Activated T-cell treated with anti-CD3 and anti-CD28 coated beads, Interleukin-2, amount 50 U/mL, for 72 hours (primary cell): ENCODE measurements around the gene KIAA0513. TPM values are rescaled to one million over a fixed set of nuclear protein-coding genes. Genes with fewer than 3 reads are reported as not detected.

ENCODE experiments used
- ATAC-seq, 2 donors: fragments of 150-1000 bp; cut with Tn5 transposase; replicated peaks in 1 of 2; 2 replicates each; pipeline ENCODE4 v1.10.0; 2021; ENCODE audit warnings: moderate library complexity in 2 of 2, mild to moderate bottlenecking in 1 of 2
- DNase-seq, 2 donors: peaks; one replicate each; pipeline ENCODE4 v3.0.0; 2021 to 2022; ENCODE audit warnings: mixed read lengths in 1 of 2
- H3K27ac Mint-ChIP-seq: one replicate; pipeline ENCODE4 v1.8.0; 2022; ENCODE audit warnings: mild to moderate bottlenecking, moderate library complexity, mixed read lengths
- H3K27me3 Mint-ChIP-seq: one replicate; pipeline ENCODE4 v1.8.0; 2022; ENCODE audit warnings: low read depth, mixed read lengths
- H3K36me3 Mint-ChIP-seq, 2 donors: one replicate each; pipeline ENCODE4 v1.8.0; 2022; ENCODE audit warnings: mixed read lengths in 2 of 2, mild to moderate bottlenecking in 1 of 2; ENCODE audit not compliant: insufficient read depth in 2 of 2
- H3K4me1 Mint-ChIP-seq: one replicate; pipeline ENCODE4 v1.8.0; 2022; ENCODE audit warnings: low read depth, mixed read lengths
- H3K4me3 Mint-ChIP-seq, 2 donors: one replicate each; pipeline ENCODE4 v1.8.0; 2022; ENCODE audit warnings: mild to moderate bottlenecking in 2 of 2, mixed read lengths in 2 of 2, moderate library complexity in 2 of 2
- H3K9me3 Mint-ChIP-seq, 2 donors: one replicate each; pipeline ENCODE4 v1.8.0; 2022; ENCODE audit warnings: mixed read lengths in 2 of 2
- total RNA-seq, 2 donors: library from RNA; stranded (reverse); gene quantifications; one replicate each; pipeline ENCODE4 v1.2.3, GENCODE V29; 2022

The KIAA0513 gene
- total RNA-seq, 2 donors from 2014 or later, result 10.6 to 14.5 TPM

DNA sequence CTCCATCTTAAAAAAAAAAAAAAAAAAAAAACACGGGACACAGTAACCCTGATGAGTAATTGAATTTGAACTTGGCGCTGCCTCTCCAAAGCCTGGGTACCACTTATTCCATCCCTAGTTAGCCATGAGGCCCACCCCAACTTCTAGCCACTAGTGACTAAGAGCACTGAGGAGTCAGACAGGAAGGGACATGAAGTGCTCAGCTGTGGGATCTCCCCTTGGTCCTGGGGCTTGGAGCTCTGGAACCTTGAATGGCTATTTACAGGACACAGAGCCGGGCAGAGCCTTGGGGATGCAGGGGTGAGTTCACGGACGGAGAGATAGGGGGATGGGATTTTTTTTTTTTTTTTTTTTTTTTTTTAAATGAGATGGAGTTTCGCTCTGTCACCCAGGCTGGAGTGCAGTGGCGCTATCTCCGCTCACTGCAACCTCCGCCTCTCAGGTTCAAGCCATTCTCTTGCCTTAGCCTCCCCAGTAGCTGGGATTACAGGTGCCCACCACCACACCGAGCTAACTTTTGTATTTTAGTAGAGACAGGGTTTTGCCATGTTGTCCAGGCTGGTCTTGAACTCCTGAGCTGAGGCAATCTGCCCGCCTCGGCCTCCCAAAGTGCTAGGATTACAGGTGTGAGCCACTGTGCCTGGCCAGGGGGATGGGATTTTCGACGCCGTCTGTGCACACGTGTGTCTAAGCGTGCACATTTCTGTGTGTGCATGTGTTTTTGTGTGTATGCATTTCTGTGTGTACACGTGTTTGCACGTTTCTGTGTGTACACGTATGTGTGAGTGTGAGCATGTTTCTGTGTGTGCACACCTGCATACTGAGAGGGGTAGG is 105.1 kb downstream of the KIAA0513 start:
- Mint-ChIP-seq H3K4me1 (peaks cover 5% of the 10 kb centered on the region), H3K27me3 (peaks cover 17% of the 10 kb centered on the region), H3K4me3 (no peak overlapping the region), H3K36me3 (peaks cover 0 to under 1% of the 10 kb centered on the region in 2 donors), H3K27ac (no peak overlapping the region), H3K9me3 (no peaks in the 10 kb centered on the region)
- ATAC-seq (no peak), DNase-seq (no peak)

DNA sequence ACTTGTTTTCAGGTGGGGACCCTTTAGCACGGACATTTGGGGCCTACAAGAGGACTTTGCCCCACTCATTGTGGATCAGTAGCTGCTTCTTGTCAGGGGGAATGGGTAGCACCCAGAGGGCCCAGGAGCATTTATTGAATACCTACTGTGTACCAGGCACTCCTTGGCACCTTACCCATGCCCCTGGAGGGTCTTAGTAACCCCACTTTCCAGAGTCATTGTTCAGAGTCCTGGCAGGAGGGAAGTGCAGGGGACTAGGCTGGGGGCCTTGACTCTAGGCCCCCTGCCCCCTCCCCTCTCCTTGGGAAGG is 105.7 kb downstream of the KIAA0513 start:
- H3K4me1 Mint-ChIP-seq, result peaks cover 8% of the 10 kb centered on the region
- DNase-seq, result no peak
- H3K36me3 Mint-ChIP-seq, result peaks cover 0 to 1% of the 10 kb centered on the region in 2 donors
- no peak overlapping the region for H3K4me3 Mint-ChIP-seq
- H3K27me3 Mint-ChIP-seq, result peaks cover 22% of the 10 kb centered on the region
- ATAC-seq, result no peak
- H3K9me3 Mint-ChIP-seq, result no peaks in the 10 kb centered on the region
- H3K27ac Mint-ChIP-seq, result no peak overlapping the region

DNA sequence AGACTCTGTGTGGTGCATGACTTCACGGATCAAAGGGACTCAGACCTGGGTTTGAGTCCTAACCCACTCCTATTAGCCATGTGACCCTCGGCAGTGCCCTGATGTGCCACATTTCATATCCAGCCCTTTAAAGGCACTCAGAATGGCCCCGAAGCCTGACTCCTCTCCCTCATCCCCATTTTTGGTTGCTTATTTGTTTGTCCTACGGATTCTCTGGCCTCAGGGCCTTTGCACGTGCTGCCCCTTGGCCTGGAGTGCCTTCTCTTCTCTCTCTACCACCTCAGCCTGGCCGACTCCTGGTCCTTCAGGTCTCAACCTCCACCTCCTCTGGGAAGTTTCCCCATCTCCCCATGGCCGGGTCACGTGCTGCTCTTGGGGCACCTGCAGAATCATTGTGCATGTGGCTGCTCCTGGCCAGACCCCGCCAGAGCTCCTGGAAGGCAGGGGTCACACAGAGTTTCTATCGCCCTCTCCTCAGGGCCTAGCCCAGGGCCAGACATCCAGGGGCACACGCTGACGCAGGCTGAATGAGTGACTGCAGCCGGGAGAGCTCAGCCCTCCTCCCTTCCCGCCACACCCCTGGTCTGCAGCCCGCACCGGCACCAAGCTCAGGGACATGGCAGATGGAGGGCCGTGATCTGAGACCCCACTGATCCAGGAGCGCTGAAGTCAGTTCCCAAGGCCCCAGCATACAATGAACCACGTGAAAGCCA is 106.6 kb downstream of the KIAA0513 start:
- H3K9me3 Mint-ChIP-seq, result no peaks in the 10 kb centered on the region
- H3K36me3 Mint-ChIP-seq, result peaks cover 0 to 1% of the 10 kb centered on the region in 2 donors
- no peak overlapping the region for H3K27ac Mint-ChIP-seq
- ATAC-seq (no peak), DNase-seq (no peak)
- H3K27me3 Mint-ChIP-seq, result peaks cover 32% of the 10 kb centered on the region
- H3K4me3 Mint-ChIP-seq, result no peak overlapping the region
- H3K4me1 Mint-ChIP-seq, result peaks cover 8% of the 10 kb centered on the region

DNA sequence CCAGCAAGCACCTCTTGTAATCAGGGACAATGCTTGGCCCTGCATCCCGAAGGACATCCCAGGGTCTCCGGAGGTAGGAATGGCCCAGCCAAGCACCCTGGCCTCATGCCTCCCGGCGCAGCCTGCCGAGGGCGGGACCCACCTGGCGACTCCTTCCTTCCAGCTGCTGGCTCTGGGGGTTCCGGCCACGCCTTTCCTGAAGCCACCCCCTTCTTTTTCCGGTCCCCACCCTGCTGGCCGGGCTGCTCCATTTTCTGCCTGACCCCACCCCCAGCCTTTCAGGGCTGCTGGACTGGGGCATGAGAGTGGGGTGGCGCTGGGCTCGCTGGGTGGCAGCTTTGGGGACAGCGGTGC is 107.2 kb downstream of the KIAA0513 start:
- DNase-seq, result no peak
- H3K4me1 Mint-ChIP-seq, result peaks cover 8% of the 10 kb centered on the region
- no peaks in the 10 kb centered on the region for H3K9me3 Mint-ChIP-seq
- peaks cover 38% of the 10 kb centered on the region for H3K27me3 Mint-ChIP-seq
- ATAC-seq, result no peak
- H3K27ac Mint-ChIP-seq, result no peak overlapping the region
- H3K4me3 Mint-ChIP-seq, result no peak overlapping the region
- peaks cover 0 to 1% of the 10 kb centered on the region in 2 donors for H3K36me3 Mint-ChIP-seq

DNA sequence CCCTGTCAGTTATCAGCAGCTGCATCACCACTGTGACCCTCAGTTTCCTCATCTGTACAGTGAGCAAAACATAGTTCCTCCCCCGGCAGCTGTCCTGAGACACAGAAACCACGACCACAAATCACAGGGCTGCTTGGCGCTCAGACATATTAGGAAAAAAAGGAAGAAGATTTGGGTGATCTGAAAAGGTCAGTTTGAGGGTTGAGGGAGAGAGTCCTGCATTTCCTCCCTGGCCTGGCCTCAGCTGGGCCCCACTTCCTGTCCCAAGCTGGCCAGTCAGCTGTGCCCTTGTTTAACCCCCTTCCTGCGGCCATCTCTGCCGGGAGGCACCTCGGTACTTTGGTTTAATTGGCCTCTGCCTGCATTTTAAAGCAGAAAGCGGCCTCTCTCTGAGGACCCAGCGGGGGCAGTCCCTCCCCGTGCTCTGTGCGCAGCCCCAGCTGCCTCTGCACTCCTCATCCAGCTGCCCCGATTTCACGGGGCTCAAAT is 108.7 kb downstream of the KIAA0513 start:
- Mint-ChIP-seq H3K36me3 (peaks cover 0 to 1% of the 10 kb centered on the region in 2 donors), H3K9me3 (no peaks in the 10 kb centered on the region), H3K27ac (no peak overlapping the region), H3K4me3 (no peak overlapping the region), H3K27me3 (peaks cover 39% of the 10 kb centered on the region), H3K4me1 (peaks cover 8% of the 10 kb centered on the region)
- DNase-seq (no peak), ATAC-seq (no peak)

DNA sequence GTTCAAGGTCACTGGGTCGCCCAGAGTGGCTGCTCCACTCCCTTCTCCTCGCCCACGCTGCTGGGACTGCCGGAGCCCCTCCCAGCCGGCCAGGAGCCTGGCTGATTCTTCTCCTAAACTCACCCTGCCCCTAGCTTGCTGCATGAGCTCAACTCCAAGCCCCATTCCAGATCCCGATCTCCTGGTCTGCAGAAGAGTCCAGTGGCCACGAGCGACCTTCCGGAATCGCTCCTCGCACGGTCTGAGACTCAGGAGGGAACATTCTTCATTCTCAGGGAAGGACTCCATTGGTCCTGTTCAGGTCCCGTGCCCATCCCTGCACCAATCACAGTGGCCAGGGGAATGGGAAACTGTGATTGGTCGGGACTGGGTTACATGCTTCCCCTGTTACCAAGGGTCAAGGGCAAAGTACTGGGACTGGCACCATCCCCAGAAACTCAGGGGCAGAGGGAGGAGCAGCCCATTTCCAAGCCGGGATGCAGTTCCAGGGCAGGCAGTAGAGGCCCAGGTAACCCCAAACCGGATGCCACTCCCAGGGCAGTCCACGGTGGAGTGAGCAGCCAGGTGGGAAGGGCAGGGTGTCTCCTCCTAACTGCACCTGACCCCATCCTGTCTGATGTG is 109.2 kb downstream of the KIAA0513 start:
- no peak overlapping the region for H3K4me3 Mint-ChIP-seq
- DNase-seq (no peak), ATAC-seq (no peak)
- peaks cover 39% of the 10 kb centered on the region for H3K27me3 Mint-ChIP-seq
- peaks cover 0 to 1% of the 10 kb centered on the region in 2 donors for H3K36me3 Mint-ChIP-seq
- peaks cover 8% of the 10 kb centered on the region for H3K4me1 Mint-ChIP-seq
- no peak overlapping the region for H3K27ac Mint-ChIP-seq
- no peaks in the 10 kb centered on the region for H3K9me3 Mint-ChIP-seq

DNA sequence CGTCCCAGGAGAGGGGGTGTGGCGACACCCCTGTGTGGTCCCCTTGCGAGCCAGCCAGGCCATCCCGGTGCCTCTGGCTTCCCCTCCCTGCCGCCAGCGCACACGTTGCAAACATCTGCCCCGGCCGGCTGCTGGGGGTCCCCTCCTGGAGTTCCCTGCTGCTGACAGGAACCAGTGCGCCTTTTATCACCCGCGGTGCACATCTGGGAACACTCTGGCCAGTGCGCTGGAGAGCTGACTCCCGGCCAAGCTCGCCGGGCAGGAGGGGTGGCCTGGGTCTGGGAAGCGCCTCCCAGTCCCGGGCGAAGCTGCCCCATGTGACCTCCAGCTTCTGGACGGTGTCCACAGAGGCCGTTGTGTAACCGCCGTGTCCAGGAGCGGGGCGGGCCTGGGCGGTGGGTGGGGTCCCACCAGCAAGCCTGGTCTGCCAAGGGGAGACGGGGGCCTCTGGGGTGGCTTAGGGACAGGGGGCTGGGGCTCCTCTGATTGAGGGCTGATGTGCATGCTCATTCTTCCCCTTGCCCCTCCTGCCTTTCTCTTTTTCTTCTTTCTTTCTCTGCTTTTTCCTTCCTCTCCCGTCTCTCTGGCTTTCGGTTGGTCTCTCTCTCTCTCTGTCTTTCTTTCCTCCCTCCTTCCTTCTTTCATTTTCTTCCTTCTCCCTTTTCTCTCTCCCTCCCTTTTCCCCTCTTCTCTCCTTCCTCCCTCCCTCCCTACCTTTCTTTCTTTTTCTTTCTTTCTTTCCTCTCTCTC is 109.9 kb downstream of the KIAA0513 start:
- no peak for DNase-seq
- peaks cover 0 to 1% of the 10 kb centered on the region in 2 donors for H3K36me3 Mint-ChIP-seq
- ATAC-seq, result no peak
- no peaks in the 10 kb centered on the region for H3K9me3 Mint-ChIP-seq
- H3K4me1 Mint-ChIP-seq, result peaks cover 8% of the 10 kb centered on the region
- H3K27ac Mint-ChIP-seq, result no peak overlapping the region
- no peak overlapping the region for H3K4me3 Mint-ChIP-seq
- H3K27me3 Mint-ChIP-seq, result peaks cover 39% of the 10 kb centered on the region

DNA sequence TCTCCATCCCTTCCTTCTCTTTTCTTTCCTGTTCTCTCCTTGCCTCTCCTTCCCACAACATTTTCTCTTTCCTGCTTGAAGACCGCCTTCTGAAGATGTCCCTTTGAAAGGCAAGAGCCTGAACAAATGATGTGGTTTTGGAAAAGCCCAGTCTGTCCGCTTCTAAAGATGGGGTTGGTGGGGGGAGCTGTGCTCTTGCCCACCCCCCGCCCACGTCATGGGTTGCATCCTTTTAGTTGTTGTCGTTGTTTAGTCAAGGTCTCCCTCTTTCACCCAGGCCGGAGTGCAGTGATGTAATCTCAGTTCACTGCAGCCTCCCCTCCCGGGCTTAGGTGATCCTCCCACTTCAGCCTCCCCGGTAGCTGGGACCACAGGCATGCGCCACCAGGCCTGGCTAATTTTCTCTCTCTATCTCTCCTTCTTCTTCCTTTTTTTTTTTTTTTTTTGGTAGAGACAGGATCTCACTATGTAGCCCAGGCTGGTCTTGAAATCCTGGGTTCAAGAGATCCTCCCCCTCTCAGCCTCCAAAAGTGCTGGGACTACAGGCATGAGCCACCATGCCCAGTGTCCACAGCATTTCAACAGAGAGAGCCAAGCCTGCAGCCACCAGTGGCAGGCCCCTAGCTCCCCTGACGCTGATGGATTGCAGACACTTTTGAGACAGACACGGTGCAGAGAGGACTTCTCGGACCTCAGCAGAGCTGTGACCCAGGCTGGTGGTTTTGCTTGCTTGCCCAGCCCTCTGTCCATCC is 110.7 kb downstream of the KIAA0513 start:
- Mint-ChIP-seq H3K9me3 (no peaks in the 10 kb centered on the region), H3K27ac (no peak overlapping the region), H3K27me3 (peaks cover 39% of the 10 kb centered on the region), H3K4me3 (no peak overlapping the region), H3K4me1 (peaks cover 8% of the 10 kb centered on the region), H3K36me3 (peaks cover 0 to 1% of the 10 kb centered on the region in 2 donors)
- DNase-seq (no peak), ATAC-seq (no peak)

DNA sequence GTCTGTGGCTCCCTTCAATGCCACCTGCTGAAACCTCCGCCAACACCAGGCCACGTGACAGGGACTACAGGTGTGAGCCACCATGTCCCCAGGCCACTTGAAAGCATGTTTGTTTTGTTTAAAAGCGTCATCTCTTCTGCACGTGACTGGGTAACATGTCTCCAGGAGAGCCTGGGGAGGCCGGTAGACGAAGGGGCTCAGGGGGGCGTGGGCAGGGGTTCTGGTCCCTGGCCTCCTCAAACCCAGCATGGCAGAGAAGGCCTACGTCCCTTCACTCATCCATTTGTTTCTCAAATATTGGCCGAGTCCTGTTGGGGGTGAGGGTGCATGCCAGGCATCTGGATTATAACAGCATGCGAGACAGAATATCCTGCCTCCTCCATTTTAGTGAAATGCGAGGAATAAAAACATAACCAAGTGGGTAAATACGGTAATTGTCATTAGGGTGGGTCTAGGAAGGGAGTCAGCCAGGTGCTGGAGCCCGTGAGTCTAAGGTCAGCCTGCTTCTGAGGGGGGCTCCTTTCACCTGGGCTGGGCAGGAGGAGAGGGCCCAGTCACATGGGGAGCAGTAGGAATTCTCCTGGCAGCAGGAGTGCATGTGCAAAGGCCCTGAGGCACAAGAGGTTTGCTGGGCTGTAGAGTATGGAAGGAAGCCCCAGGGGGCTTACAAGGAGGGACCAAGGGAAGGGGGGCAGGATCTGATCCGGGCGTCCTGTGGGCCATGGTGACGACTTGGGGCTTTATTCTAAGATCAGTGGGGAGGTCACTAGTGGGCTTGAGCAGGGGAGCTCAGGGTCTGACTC is 111.4 kb downstream of the KIAA0513 start:
- H3K9me3 Mint-ChIP-seq, result no peaks in the 10 kb centered on the region
- peaks cover 39% of the 10 kb centered on the region for H3K27me3 Mint-ChIP-seq
- H3K4me3 Mint-ChIP-seq, result no peak overlapping the region
- no peak for DNase-seq
- H3K36me3 Mint-ChIP-seq, result peaks cover 0 to 1% of the 10 kb centered on the region in 2 donors
- no peak overlapping the region for H3K27ac Mint-ChIP-seq
- peaks cover 8% of the 10 kb centered on the region for H3K4me1 Mint-ChIP-seq
- no peak for ATAC-seq

DNA sequence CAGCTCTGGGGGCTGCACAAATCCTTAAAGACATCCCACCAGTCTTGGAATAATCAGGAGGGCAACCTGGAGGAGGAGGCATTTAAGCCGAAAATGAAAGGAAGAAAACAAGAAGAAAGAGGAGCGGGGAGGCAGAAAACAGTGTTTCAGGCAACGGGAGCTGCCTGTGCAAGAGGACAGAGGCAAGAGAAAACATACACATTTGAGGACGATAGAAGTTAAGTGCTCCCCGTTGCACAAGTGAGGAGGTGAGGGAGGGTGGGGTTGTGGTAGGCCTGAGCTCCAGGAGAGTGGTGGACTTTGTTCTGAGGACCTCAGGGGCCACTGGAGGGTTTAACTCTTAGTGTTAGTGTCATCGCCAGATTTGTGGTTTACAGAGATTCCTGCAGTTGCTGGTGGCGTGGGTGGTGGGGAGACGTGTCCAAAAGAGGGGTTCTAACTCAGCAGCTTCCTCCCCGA is 112.3 kb downstream of the KIAA0513 start:
- Mint-ChIP-seq H3K4me1 (peaks cover 8% of the 10 kb centered on the region), H3K9me3 (no peaks in the 10 kb centered on the region), H3K27ac (no peak overlapping the region), H3K27me3 (peaks cover 39% of the 10 kb centered on the region), H3K4me3 (no peak overlapping the region), H3K36me3 (peaks cover 0 to 1% of the 10 kb centered on the region in 2 donors)
- no peak for ATAC-seq
- no peak for DNase-seq

DNA sequence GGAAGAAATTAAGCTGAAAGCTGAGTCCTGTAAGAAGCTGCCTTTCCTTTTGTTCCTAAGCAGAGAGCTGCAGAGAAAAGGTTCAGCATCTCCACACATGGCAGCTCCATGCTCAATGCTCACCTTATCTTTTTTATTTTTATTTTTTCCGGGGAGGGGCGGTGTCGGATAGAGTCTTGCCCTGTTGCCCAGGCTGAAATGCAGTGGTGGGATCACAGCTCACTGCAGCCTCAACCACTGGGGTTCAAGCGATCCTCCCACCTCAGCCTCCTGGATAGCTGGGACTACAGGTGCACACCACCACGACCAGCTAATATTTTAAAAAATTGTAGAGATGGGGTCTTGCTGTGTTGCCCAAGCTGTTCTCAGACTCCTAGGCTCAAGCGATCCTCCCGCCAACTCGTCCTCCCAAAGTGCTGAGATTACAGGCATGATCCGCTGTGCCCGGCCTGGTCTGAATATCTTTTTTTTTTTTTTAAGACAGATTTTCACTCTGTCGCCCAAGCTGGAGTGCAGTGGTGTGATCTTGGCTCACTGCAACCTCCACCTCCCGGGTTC is 112.9 kb downstream of the KIAA0513 start:
- Mint-ChIP-seq H3K9me3 (no peaks in the 10 kb centered on the region), H3K27ac (no peak overlapping the region), H3K36me3 (peaks cover 0 to 1% of the 10 kb centered on the region in 2 donors), H3K4me1 (peaks cover 8% of the 10 kb centered on the region), H3K4me3 (no peak overlapping the region), H3K27me3 (peaks cover 39% of the 10 kb centered on the region)
- DNase-seq (no peak), ATAC-seq (no peak)
